Brain microvascular endothelial cell (primary cell): Measurements from ENCODE around the gene IGSF21.

Experiments used
- DNase-seq: peaks from one replicate; pipeline ENCODE4 v3.0.0-alpha.2; 2020
- H3K27ac ChIP-seq: fragments of 250-450 bp; sonication (Bioruptor Pico); 2 replicates; pipeline ENCODE4 v1.5.1; 2020; ENCODE audit warnings: mild to moderate bottlenecking, moderate library complexity
- H3K27me3 ChIP-seq: fragments of 250-450 bp; sonication (Bioruptor Pico); replicated peaks from 2 replicates; pipeline ENCODE4 v1.5.1; 2020; ENCODE audit warnings: mild to moderate bottlenecking
- H3K36me3 ChIP-seq: fragments of 250-450 bp; sonication (Bioruptor Pico); replicated peaks from 2 replicates; pipeline ENCODE4 v1.5.1; 2020; ENCODE audit warnings: mild to moderate bottlenecking
- H3K4me3 ChIP-seq: 2 replicates; pipeline ENCODE4 v1.5.1; 2011; ENCODE audit warnings: low read depth, mild to moderate bottlenecking, control low read depth, low read length, moderate library complexity
- in situ Hi-C: cut with HindIII; loops from 2 replicates; pipeline ENCODE4 v1.10.0; 2017; ENCODE audit warnings: low sequenced_read_pairs, low pct_ligation_motif_present
- TF ChIP-seq, protein P1 (sequence below): IDR thresholded peaks from 2 replicates; pipeline ENCODE4 v1.5.1; 2011; ENCODE audit warnings: low read depth, mild to moderate bottlenecking, moderate library complexity, low read length, control low read depth, inconsistent platforms; ENCODE audit errors: missing control alignments

The IGSF21 gene

DNA sequence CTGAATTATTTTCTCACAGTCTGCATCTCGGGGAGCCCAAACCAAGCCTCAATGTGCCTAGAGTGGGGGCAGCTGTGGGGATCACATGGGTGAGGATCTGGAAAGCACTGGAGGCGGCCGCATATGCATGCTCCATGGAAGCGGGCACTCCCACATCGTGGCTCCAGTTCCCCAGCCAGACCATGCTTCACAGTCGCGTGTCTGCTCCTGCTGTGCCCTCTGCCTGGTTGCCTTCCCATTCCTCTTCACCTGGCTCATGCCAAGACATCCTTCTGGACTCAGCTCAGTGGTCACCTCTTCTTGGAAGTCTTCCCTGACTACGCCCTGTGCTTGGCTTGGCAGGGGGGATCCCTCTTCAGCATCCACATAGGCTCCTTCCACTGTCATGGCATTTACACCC is 32.8 kb downstream of the IGSF21 start:
- Histone ChIP-seq H3K27me3 (no peaks in the 10 kb centered on the region), H3K36me3 (no peaks in the 10 kb centered on the region), H3K4me3 (no peak overlapping the region), H3K27ac (no peak overlapping the region)
- TF ChIP-seq, protein P1, sequence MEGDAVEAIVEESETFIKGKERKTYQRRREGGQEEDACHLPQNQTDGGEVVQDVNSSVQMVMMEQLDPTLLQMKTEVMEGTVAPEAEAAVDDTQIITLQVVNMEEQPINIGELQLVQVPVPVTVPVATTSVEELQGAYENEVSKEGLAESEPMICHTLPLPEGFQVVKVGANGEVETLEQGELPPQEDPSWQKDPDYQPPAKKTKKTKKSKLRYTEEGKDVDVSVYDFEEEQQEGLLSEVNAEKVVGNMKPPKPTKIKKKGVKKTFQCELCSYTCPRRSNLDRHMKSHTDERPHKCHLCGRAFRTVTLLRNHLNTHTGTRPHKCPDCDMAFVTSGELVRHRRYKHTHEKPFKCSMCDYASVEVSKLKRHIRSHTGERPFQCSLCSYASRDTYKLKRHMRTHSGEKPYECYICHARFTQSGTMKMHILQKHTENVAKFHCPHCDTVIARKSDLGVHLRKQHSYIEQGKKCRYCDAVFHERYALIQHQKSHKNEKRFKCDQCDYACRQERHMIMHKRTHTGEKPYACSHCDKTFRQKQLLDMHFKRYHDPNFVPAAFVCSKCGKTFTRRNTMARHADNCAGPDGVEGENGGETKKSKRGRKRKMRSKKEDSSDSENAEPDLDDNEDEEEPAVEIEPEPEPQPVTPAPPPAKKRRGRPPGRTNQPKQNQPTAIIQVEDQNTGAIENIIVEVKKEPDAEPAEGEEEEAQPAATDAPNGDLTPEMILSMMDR: no peak
- DNase-seq: no peak
- in situ Hi-C loops: no loop called here

DNA sequence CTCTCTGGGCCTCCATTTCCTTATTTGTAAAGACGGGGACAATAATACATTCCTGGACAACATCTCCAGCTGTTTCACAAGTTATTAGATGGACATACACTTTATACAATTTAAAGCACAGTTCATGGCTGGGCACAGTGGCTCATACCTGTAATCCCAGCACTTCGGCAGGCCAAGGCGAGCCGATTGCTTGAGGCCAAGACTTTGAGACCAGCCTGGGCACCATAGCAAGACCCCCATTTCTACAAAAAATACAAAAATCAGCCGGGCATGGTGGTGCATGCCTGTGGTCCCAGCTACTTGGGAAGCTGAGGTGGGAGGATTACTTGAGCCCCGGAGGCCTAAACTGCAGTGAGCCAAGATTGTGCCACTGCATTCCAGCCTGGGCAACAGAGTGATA is 34.1 kb downstream of the IGSF21 start:
- Histone ChIP-seq H3K4me3 (no peak overlapping the region), H3K27me3 (no peaks in the 10 kb centered on the region), H3K27ac (no peak overlapping the region), H3K36me3 (no peaks in the 10 kb centered on the region)
- TF ChIP-seq, protein P1: no peak
- in situ Hi-C loops: no loop called here
- DNase-seq: no peak

DNA sequence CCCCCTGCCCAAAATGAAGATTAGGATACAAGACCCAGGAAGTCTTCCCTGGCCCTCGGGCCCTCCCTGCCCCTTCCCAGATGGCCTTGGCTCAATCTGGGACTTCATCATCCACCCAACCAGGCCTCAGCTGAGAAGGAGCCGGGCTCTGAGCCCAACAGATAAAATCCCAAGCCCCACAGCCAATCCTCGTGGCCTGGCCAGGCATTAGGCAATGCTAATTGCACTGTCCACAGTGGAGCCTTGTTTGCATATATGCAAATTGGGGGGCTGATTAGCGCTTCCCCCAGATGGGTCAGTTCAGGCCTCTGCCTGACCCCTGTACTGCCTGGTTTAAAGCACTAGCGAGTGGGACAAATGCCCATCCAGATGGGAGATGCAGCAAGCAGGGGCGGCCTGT is 34.9 kb downstream of the IGSF21 start:
- in situ Hi-C loops: no loop called here
- TF ChIP-seq, protein P1: no peak
- Histone ChIP-seq H3K36me3 (no peaks in the 10 kb centered on the region), H3K27me3 (no peaks in the 10 kb centered on the region), H3K27ac (no peak overlapping the region), H3K4me3 (no peak overlapping the region)
- no peak for DNase-seq

DNA sequence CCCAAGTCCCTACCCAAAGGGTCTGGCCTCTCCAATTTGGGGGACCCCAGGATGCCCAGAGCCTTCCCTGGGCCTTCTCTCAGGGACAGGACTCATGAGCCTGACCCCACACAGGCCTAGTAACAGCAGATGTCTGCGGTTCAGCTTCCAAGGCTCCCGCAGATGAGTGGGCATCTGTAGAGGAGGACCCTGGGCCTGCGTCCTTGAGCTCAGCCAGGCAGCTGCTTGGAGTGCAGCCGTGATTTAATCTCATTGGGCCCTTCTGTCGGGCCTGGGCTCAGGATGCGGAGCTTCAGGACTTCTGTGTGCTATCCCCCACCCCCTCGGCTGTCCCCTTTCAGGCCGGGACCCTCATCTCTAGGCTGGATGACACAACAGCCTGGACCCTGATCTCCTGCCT is 35.4 kb downstream of the IGSF21 start:
- no peak for DNase-seq
- no peak overlapping the region for H3K27ac ChIP-seq
- H3K4me3 ChIP-seq: no peak overlapping the region
- H3K27me3 ChIP-seq: no peaks in the 10 kb centered on the region
- in situ Hi-C loops: no loop called here
- TF ChIP-seq, protein P1: no peak
- H3K36me3 ChIP-seq: no peaks in the 10 kb centered on the region

DNA sequence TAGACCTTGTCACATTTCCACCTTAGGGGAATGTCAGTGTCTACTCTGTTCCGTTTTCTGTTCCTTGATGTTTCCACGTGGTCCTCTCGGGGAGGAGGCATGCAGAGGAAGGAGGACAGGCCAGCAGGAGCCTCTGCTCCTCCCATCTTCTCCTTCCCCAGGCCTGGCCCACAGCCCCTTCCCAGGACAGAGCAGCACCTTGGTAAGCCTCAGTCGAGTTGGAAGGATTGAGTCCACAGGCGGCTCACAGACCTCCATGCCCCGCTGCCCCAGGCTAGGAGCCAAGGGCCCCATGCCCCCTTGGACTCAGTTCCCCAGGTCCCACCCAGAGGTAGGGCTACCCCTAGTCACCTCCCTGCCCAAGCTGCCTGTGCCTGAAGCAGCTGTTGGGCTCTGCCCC is 36.5 kb downstream of the IGSF21 start:
- in situ Hi-C loops: no loop called here
- TF ChIP-seq, protein P1: no peak
- DNase-seq: no peak
- no peaks in the 10 kb centered on the region for H3K27me3 ChIP-seq
- no peak overlapping the region for H3K4me3 ChIP-seq
- no peak overlapping the region for H3K27ac ChIP-seq
- no peaks in the 10 kb centered on the region for H3K36me3 ChIP-seq

DNA sequence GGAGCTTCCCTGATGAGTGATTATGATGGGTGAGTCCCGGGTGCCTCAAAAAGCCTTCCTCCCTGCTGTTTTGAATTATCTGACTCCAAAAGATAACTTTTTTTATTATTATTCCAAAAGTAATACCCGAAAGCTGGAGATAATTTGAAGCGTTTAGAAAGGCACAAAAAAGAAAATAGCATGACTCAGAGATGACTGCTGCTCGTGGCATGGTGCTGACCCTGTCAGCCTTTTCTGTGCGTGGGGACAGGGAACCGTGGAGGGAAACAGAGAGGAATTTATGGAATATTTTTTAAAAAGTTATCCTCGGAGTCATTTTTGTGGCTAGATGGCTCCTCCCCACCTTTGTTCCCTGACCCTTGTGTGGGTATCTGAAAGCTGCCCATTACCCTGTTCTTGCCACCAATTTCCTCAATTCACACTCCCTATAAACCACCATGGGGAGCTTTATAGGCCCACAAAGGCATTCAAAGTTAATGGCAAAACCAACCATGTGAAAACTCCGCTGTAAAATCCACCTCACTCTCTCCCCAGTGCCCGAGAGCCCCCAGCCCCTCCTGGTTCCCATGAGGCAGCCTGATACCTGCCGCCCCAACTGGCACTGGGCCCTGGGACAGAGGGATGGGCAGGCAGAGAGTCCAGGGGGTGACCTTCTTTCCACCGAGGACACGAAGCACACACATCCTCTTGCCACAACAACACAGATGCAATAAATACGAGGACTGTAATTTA is 37.5 kb downstream of the IGSF21 start:
- Histone ChIP-seq H3K4me3 (no peak overlapping the region), H3K36me3 (no peaks in the 10 kb centered on the region), H3K27me3 (no peaks in the 10 kb centered on the region), H3K27ac (no peak overlapping the region)
- DNase-seq: no peak
- TF ChIP-seq, protein P1: no peak
- in situ Hi-C loops: no loop called here
